GM20000 (cell line): ENCODE measurements around the gene MTA1.

Source experiments
- DNase-seq: peaks from one replicate; pipeline ENCODE4 v3.0.0; 2012; ENCODE audit warnings: low spot score
- CTCF ChIP-seq: IDR thresholded peaks from 2 replicates; pipeline ENCODE4 v1.5.1; 2012; ENCODE audit warnings: mild to moderate bottlenecking, control low read depth; ENCODE audit errors: extremely low read depth, missing control alignments

MTA1 gene

GRCh38 chr14:105486163-105486973, 66.7 kb downstream of the MTA1 start, which contains the start of gene CRIP1:
Gene CRIP1 (plus strand): TSS chr14:105486886. CDS start chr14:105487260, 374 bp downstream.
- peak; percentile 63 for DNase-seq
- no peak for TF ChIP-seq CTCF

- no peak for TF ChIP-seq CTCF
- DNase-seq = no peak
Observed at GRCh38 chr14:105486974-105487448, 67.4 kb downstream of the MTA1 start.

- no peak for TF ChIP-seq CTCF
- no peak for DNase-seq
Observed at GRCh38 chr14:105487449-105487985, 67.9 kb downstream of the MTA1 start.

GRCh38 chr14:105487986-105488777, 68.6 kb downstream of the MTA1 start:
- no peak for TF ChIP-seq CTCF

GRCh38 chr14:105488781-105489541, 69.3 kb downstream of the MTA1 start:
- no peak for DNase-seq
- TF ChIP-seq CTCF = no peak

More at GRCh38 chr14:105487986-105488777, 68.6 kb downstream of the MTA1 start:
- DNase-seq = no peak

GRCh38 chr14:105489542-105490266, 70.1 kb downstream of the MTA1 start:
- peak; percentile 90 for DNase-seq
- TF ChIP-seq CTCF = peak; percentile 44
